GM12801 (cell line): ENCODE measurements around the gene KNDC1.

ENCODE experiments used
- TF ChIP-seq, protein P1 (sequence below): IDR thresholded peaks from one replicate; pipeline ENCODE4 v1.5.1; 2011; ENCODE audit warnings: control low read depth; ENCODE audit not compliant: insufficient read length; ENCODE audit errors: extremely low read depth

The KNDC1 gene

DNA sequence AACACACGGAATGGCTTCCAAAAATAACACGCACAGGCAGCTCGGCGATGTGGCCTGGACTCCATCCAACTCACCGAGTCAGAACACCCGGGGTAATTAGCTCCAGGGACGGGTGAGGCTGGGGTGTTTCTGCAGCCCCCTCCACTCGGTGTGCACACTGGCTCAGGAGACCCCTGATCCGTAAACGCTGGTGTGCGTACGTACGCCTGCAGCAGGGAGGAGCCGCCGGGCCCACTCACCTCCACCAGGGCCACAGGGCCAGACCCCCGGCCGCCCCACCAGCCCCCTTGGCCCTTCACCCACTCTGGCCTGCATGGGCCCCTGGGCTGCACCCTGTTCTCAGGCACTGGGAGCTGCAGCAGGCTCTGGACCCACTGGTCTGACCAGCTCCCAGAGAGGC, 47.6 kb downstream of the KNDC1 start:
- TF ChIP-seq, protein P1, sequence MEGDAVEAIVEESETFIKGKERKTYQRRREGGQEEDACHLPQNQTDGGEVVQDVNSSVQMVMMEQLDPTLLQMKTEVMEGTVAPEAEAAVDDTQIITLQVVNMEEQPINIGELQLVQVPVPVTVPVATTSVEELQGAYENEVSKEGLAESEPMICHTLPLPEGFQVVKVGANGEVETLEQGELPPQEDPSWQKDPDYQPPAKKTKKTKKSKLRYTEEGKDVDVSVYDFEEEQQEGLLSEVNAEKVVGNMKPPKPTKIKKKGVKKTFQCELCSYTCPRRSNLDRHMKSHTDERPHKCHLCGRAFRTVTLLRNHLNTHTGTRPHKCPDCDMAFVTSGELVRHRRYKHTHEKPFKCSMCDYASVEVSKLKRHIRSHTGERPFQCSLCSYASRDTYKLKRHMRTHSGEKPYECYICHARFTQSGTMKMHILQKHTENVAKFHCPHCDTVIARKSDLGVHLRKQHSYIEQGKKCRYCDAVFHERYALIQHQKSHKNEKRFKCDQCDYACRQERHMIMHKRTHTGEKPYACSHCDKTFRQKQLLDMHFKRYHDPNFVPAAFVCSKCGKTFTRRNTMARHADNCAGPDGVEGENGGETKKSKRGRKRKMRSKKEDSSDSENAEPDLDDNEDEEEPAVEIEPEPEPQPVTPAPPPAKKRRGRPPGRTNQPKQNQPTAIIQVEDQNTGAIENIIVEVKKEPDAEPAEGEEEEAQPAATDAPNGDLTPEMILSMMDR = no peak

DNA sequence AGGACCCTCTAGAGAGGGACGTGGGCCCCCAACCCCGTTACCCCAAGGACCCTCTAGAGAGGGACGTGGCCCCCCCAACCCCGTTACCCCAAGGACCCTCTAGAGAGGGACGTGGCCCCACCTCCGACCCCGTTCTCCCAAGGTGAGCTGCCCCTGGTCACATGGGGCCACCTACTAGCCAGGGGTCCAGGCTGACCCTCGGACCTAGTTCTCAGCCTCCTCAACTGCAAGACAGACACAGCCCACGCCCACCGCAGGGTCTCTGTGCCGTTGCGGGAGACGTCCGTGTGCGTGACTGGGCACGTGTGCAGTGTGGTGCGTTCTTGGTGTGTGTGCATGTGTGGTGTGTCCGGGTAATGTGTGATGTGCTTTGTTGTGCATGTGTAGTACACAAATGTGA, 48.4 kb downstream of the KNDC1 start:
- TF ChIP-seq, protein P1 = no peak

DNA sequence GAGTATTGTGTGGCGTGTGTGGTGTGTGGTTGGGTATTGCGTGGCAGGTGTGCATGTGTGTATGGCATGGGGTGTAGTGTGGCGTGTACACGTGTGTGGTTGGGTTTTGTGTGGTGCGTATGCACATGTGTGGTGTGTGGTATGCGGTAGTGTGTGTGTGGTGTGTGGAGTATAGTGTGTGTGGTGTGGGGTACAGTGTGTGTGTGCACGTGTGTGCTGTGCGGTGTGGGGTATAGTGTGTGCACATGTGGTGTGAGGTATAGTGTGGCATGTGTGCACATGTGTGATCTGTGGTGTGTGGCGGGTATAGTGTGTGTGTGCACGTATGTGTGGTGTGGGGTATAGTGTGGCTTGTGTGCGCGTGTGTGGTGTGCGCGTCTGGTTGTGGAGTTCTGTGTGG, 49.1 kb downstream of the KNDC1 start:
- TF ChIP-seq, protein P1 = no peak

DNA sequence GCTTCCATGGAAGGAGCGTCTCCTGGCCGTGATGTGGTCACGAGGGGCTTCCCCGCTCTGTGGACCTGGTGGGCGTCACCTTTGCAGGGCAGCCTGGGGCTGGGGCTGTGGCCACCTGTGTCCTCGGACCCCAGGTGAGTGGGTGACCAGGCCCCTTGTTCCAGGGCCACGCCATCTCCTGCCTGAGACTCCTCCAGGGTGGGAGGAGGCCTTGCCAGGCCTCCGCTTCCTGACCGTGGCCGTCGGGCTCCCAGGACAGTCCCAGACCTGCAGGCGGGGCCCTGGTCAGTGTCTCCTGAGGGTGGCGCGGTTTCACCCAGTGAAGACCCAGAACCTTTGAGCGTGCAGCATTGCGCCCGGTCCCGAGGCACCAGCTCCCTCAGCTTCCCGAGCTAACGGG, 49.6 kb downstream of the KNDC1 start:
- TF ChIP-seq, protein P1 = no peak

DNA sequence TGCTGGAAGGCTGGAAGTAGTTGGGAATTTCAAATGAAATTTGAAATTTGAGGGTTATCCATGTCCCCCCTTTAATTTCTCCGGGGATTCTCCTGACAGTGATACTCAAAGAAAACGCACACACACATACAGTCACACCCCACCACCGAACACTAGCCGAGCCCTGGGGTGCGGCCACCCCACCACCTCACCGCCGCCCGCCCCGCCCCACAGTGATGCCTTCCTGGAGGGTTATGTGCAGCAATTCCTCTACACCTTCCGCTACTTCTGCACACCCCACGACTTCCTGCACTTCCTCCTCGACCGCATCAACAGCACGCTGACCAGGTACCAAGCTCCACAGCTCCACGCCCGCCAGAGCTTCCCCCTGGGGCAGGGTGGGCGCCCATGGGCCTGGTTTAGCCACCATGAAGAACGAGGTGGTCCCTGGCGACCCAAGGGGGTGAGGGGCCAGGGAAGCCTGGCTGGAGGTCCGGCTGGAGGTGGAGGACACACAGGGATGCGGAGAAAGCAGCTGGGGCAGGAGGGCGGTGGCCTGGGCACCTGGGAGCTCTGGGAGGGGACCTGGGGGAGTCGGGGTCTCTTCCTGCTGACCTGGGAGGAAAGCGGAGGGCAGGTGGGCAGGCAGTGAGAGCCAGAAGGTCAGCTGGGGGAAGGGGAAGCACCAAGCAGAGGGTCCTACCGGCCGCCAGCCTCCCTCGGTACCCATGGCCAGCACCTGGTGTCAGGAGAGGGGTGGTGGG, 50.5 kb downstream of the KNDC1 start:
- TF ChIP-seq, protein P1 = no peak

DNA sequence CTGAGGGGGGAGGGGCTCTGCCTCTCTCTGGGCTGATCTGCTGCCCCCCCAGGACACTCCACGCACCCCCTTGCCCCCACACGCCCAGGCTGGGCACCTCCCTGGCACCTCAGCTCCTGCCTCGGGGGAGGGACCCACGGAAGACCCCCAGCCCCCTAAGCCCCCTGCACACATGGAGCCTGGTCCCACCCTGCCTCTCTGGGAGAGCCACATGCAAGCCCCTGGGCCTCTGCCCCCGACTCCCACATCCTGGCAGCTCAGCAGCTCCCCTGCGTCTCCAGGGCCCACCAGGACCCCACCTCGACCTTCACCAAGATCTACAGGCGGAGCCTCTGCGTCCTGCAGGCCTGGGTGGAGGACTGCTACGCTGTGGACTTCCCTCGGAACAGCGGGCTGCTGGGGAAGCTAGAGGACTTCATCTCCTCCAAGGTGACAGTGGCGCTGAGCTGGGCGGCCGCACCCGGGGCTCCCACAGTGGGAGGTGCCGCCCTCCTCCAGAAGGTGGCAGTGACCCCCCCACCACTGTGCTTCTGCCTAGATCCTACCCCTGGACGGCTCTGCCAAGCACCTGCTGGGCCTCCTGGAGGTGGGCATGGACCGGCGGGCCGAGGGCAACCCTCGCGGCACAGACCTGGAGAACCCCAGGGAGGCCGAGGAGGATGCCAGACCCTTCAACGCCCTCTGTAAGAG, 51.3 kb downstream of the KNDC1 start:
- TF ChIP-seq, protein P1 = no peak

DNA sequence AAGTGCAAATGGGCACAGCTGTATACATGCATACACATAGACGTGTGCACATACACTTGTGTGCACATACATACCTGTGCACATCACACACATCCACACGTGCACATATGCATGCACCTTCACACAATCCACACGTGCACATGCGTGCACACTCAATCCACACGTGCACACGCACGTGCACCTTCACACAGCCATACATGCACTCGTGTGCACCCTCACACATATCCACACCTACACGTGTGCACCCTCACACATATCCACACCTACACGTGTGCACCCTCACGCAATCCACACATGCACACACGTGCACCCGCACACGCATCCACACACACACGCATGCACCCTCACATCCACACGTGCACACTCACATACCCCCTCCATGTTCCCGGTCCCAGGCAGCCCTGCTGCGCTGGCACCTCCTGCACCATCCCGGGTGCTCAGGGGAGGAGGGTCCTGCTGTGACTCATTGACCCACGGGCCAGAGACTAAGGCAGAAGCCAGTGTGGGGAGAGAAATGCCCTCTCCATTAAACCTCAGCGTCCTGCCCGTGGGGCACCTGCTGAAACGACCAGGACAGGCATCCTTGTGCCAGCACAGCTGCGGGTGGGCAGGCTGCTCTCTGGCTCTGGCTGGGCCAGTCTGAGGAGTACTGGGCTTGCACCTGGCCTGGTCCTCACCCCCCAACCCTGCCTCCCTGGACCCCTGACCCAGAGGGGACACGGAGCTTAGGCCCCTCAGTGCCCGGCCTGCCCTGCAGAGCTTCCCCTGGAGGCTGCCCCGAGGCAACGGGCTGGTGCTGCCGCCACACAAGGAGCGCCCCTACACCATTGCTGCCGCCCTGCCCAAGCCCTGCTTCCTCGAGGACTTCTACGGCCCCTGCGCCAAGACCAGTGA, 52.2 kb downstream of the KNDC1 start:
- TF ChIP-seq, protein P1 = no peak
